Prostate gland (tissue), 2 donors: Measurements from ENCODE around the gene NEMP1.
"Not testable (repeated sequence)": the region's sequence is repeated elsewhere in the genome, so short reads cannot be mapped to it uniquely, and the experiment has no call there.

ENCODE experiments used
- POLR2A ChIP-seq: fragments of 450-650 bp; IDR thresholded peaks from one replicate; pipeline ENCODE4 v1.6.1; 2016; ENCODE audit warnings: antibody characterized with exemption, mild to moderate bottlenecking
- POLR2AphosphoS5 ChIP-seq: sonication (generic); formaldehyde crosslinking; IDR thresholded peaks from one replicate; pipeline ENCODE4 v1.6.1; 2017; ENCODE audit warnings: antibody characterized with exemption
- TF ChIP-seq, protein P1 (sequence below), 4 experiments: fragments of 200-600 bp in 2 of 4; fragments of 450-650 bp in 2 of 4; sonication (generic) in 2 of 4; IDR thresholded peaks; 1 replicate in 3 of 4; 2 replicates in 1 of 4; pipeline ENCODE4 v1.5.1; 2016 to 2019; ENCODE audit warnings: antibody characterized with exemption in 4 of 4, mild to moderate bottlenecking in 2 of 4, moderate library complexity in 2 of 4

DNA sequence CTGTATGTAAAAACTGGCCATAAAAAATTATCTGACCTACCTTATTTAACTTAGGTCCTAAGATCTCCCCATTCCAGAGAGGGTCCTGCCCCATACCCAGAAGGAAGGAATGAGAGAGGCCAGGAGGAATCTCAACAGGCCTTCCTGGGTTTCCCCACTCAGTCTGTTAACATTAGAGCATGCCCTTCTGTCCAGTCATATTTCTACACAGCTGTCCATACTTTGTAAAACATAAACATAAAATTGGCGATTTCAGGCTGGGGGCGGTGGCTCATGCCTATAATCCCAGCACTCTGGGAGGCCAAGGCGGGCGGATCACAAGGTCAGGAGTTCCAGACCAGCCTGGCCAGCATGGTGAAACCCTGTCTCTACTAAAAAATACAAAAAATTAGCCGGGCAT is 56.3 kb downstream of the NEMP1 start:
- TF ChIP-seq POLR2A, POLR2AphosphoS5: not testable (repeated sequence)
- TF ChIP-seq, protein P1, sequence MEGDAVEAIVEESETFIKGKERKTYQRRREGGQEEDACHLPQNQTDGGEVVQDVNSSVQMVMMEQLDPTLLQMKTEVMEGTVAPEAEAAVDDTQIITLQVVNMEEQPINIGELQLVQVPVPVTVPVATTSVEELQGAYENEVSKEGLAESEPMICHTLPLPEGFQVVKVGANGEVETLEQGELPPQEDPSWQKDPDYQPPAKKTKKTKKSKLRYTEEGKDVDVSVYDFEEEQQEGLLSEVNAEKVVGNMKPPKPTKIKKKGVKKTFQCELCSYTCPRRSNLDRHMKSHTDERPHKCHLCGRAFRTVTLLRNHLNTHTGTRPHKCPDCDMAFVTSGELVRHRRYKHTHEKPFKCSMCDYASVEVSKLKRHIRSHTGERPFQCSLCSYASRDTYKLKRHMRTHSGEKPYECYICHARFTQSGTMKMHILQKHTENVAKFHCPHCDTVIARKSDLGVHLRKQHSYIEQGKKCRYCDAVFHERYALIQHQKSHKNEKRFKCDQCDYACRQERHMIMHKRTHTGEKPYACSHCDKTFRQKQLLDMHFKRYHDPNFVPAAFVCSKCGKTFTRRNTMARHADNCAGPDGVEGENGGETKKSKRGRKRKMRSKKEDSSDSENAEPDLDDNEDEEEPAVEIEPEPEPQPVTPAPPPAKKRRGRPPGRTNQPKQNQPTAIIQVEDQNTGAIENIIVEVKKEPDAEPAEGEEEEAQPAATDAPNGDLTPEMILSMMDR (IDR thresholded peaks at IDR 0.05): not testable (repeated sequence)
